Thoracic aorta (tissue), 2 donors: Measurements from ENCODE around the gene ENDOG. TPM values are rescaled to one million over a fixed set of nuclear protein-coding genes. Genes with fewer than 3 reads are reported as not detected.

Experiments
- ATAC-seq: fragments of 150-250 bp; one replicate; pipeline ENCODE4 v1.8.0; 2017; ENCODE audit warnings: low read depth; ENCODE audit not compliant: insufficient number of reproducible peaks, low FRiP score
- DNase-seq: peaks from one replicate; pipeline ENCODE4 v3.0.0-alpha.2; 2020; ENCODE audit warnings: low spot score
- H3K27ac ChIP-seq, 2 donors: fragments of 200-600 bp; sonication (generic); 1 replicate in 1 of 2; 2 replicates in 1 of 2; pipeline ENCODE4 v1.5.1; 2016; ENCODE audit warnings: mild to moderate bottlenecking in 2 of 2, moderate library complexity in 2 of 2
- H3K27me3 ChIP-seq: fragments of 200-600 bp; sonication (generic); replicated peaks from 2 replicates; pipeline ENCODE4 v1.6.0; 2016; ENCODE audit warnings: mild to moderate bottlenecking; ENCODE audit not compliant: insufficient read depth
- H3K36me3 ChIP-seq: fragments of 200-600 bp; sonication (generic); one replicate; pipeline ENCODE4 v1.5.1; 2016
- H3K4me1 ChIP-seq, 2 donors: fragments of 200-600 bp; sonication (generic); 1 replicate in 1 of 2; 2 replicates in 1 of 2; pipeline versions ENCODE4 v1.5.1 to v1.6.0; 2016; ENCODE audit warnings: low read depth in 2 of 2, mild to moderate bottlenecking in 1 of 2; ENCODE audit not compliant: control insufficient read depth in 1 of 2
- H3K4me3 ChIP-seq: fragments of 200-600 bp; sonication (generic); 2 replicates; pipeline ENCODE4 v1.5.1; 2016; ENCODE audit warnings: mild to moderate bottlenecking
- H3K9me3 ChIP-seq: fragments of 200-600 bp; sonication (generic); 2 replicates; pipeline ENCODE4 v1.5.1; 2016
- CTCF ChIP-seq: fragments of 200-600 bp; sonication (generic); IDR thresholded peaks from one replicate; pipeline ENCODE4 v1.5.1; 2019; ENCODE audit warnings: antibody characterized with exemption
- total RNA-seq, 2 donors: library from RNA; depleted of rRNA; stranded (reverse); fragments of >200 nt; gene quantifications; one replicate each; pipeline versions ENCODE4 v1.1.0 to v1.2.3, GENCODE V29; 2016

ENDOG gene
- total RNA-seq, 2 donors from 2014 or later: 21.2 to 26.4 TPM

GRCh38 chr9:128823903-128824406 is 5.7 kb downstream of the ENDOG start:
- no peak for ATAC-seq
- TF ChIP-seq CTCF: no peak
- peaks cover 13 to 23% of the 10 kb centered on the region in 2 donors for H3K4me1 ChIP-seq
- H3K36me3 ChIP-seq: peaks cover 36% of the 10 kb centered on the region
- DNase-seq: no peak
- H3K27me3 ChIP-seq: no peaks in the 10 kb centered on the region
- no peak overlapping the region for H3K27ac ChIP-seq
- H3K9me3 ChIP-seq: no peaks in the 10 kb centered on the region
- H3K4me3 ChIP-seq: no peak overlapping the region

- Histone ChIP-seq H3K27me3 (no peaks in the 10 kb centered on the region), H3K4me1 (peaks cover 8 to 17% of the 10 kb centered on the region in 2 donors), H3K9me3 (no peaks in the 10 kb centered on the region), H3K4me3 (no peak overlapping the region), H3K36me3 (peaks cover 36% of the 10 kb centered on the region), H3K27ac (no peak overlapping the region)
- TF ChIP-seq CTCF: no peak
- ATAC-seq: no peak
- DNase-seq: no peak
Observed at GRCh38 chr9:128824911-128825310, 6.6 kb downstream of the ENDOG start.

- no peak for DNase-seq
Observed at GRCh38 chr9:128825923-128826700, 7.8 kb downstream of the ENDOG start.

GRCh38 chr9:128828267-128828666 is 10.0 kb downstream of the ENDOG start:
- Histone ChIP-seq H3K4me3 (no peak overlapping the region), H3K27me3 (no peaks in the 10 kb centered on the region), H3K36me3 (peaks cover 21% of the 10 kb centered on the region), H3K9me3 (no peaks in the 10 kb centered on the region), H3K27ac (no peak overlapping the region), H3K4me1 (peaks cover 8 to 19% of the 10 kb centered on the region in 2 donors)
- no peak for TF ChIP-seq CTCF
- ATAC-seq (no peak), DNase-seq (no peak)

More at GRCh38 chr9:128825923-128826700, 7.8 kb downstream of the ENDOG start:
- peaks cover 36% of the 10 kb centered on the region for H3K36me3 ChIP-seq
- no peaks in the 10 kb centered on the region for H3K9me3 ChIP-seq
- no peak overlapping the region for H3K27ac ChIP-seq
- peaks cover 8 to 19% of the 10 kb centered on the region in 2 donors for H3K4me1 ChIP-seq
- no peak for ATAC-seq
- H3K27me3 ChIP-seq: no peaks in the 10 kb centered on the region
- no peak for TF ChIP-seq CTCF
- no peak overlapping the region for H3K4me3 ChIP-seq

GRCh38 chr9:128828719-128829452 is 10.6 kb downstream of the ENDOG start:
- Histone ChIP-seq H3K27me3 (no peaks in the 10 kb centered on the region), H3K4me3 (peak overlapping the region; percentile 84), H3K9me3 (no peaks in the 10 kb centered on the region), H3K27ac (peak overlapping the region; percentile 72 to 82), H3K4me1 (peaks cover 8 to 19% of the 10 kb centered on the region in 2 donors), H3K36me3 (peaks cover 16% of the 10 kb centered on the region)
- no peak for TF ChIP-seq CTCF
- ATAC-seq (no peak), DNase-seq (no peak)
